ENCODE data around the gene CLDN14. TPM values are rescaled to one million over a fixed set of nuclear protein-coding genes. Genes with fewer than 3 reads are reported as not detected.

The CLDN14 gene
- total RNA-seq, 1 experiment from 2014 or later, result not detected

DNA sequence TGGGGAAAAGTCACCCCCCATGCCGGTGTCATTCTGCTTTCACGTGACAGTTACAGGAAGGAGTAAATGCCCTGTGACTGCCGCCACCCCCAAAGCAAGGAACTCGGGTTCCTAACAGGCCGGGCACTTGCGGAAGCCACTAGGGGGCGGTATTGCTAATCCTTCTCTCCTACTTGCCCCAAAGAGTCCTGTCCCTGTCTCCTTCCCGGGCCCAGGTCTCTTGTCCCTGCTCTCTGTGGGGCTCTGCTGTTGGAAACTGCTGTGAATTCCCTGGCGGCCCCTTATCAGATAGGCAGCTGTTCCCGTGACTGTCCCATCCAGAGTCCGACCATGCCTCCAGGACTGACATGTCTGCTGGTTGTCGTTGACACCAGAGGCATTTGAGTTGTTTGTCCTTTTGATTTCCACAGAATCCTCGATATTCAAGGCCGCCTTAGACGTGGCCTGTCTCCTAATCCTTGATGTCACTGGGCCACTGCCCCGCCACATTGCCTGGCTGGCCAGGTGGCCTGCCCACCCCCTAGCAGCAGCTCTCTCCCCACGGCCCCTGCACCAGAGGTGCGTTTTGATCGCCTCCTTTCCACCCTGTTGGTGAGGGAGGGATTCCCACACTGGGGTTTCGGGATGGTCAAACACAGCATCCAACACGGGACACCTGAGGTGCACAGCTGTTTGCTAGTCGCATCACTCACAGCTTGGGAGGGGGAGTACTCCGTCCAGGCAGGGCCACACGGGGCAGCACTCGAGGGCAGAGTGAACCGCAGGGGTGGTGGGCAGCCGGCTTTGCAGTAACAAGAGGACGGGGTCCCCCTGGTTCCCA, 57.4 kb downstream of the CLDN14 start:
- no peak overlapping the region for H3K4me3 Mint-ChIP-seq (ENCODE audit: unreplicated experiment)
- BruUV-seq (replicated peaks), result no TSS peak
- H3K27ac Mint-ChIP-seq (ENCODE audit: low read depth, unreplicated experiment), result no peak overlapping the region
- CTCF ChIA-PET, result interaction anchor here (0.5 to 2.2 kb wide), 28 partner anchors 8 to 1553 kb away, joined by 3 to 7 read pairs (median 3); no protein-coding TSS in a partner anchor
- peak; percentile 76 for DNase-seq (ENCODE audit: unreplicated experiment)
- POLR2A ChIA-PET, result no interaction called here
- TF ChIP-seq, protein P1, sequence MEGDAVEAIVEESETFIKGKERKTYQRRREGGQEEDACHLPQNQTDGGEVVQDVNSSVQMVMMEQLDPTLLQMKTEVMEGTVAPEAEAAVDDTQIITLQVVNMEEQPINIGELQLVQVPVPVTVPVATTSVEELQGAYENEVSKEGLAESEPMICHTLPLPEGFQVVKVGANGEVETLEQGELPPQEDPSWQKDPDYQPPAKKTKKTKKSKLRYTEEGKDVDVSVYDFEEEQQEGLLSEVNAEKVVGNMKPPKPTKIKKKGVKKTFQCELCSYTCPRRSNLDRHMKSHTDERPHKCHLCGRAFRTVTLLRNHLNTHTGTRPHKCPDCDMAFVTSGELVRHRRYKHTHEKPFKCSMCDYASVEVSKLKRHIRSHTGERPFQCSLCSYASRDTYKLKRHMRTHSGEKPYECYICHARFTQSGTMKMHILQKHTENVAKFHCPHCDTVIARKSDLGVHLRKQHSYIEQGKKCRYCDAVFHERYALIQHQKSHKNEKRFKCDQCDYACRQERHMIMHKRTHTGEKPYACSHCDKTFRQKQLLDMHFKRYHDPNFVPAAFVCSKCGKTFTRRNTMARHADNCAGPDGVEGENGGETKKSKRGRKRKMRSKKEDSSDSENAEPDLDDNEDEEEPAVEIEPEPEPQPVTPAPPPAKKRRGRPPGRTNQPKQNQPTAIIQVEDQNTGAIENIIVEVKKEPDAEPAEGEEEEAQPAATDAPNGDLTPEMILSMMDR (IDR thresholded peaks at IDR 0.05; ENCODE audit: unreplicated experiment), result peak; percentile 82
- no peaks in the 10 kb centered on the region for H3K4me1 Mint-ChIP-seq (ENCODE audit: insufficient read depth, unreplicated experiment)
- no peaks in the 10 kb centered on the region for H3K9me3 Mint-ChIP-seq (ENCODE audit: unreplicated experiment)
- intact Hi-C loops (cut with micrococcal nuclease), result loop anchor here (1.0 to 5.0 kb wide), 2 partner anchors 167 to 205 kb away; no protein-coding TSS in a partner anchor
- no peaks in the 10 kb centered on the region for H3K27me3 Mint-ChIP-seq (ENCODE audit: insufficient read depth, unreplicated experiment)
- peaks cover 6% of the 10 kb centered on the region for H3K36me3 Mint-ChIP-seq (ENCODE audit: insufficient read depth, unreplicated experiment)

DNA sequence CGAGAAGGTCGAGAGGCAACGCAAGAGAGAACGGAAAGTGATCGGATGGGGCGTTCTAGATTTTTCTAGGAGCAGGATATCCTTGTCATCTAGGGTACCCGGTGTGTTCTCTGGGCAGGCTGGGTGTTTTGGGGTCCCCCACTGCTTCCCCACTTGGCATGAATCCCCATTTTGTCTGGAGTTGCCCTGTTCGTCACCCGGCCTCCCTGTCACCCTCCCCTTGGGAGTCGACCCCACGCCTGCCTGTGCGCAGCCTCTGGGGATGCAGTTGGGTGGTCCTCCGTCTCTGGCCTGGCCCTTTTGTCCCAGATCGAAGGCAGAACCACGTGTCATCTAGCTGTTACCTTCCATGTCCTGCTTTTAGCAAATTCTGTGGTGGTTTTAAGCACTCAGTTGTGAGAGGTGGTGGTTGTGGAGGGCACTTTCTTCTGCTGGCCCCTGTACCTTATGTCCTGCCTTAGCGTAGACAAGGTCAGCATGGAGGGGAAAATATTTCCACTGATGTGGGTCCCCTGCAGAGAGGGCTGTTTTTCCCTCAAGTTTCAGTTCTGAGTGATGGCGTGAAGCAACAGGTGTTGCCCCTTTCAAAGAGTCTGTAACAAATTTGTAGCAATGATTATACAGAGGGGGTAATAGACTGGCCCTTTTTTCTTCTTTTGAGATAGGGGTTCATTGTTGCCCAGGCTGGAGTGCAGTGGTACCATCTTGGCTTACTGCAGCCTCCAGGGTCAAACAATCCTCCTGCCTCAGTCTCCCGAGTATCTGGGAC, 59.2 kb downstream of the CLDN14 start:
- ChIA-PET POLR2A (no interaction called here), CTCF (interaction anchor here (0.6 to 1.9 kb wide), 3 partner anchors 9 to 58 kb away, joined by 3 to 8 read pairs (median 5); no protein-coding TSS in a partner anchor)
- Mint-ChIP-seq H3K4me1 (ENCODE audit: insufficient read depth, unreplicated experiment) (no peaks in the 10 kb centered on the region), H3K27ac (ENCODE audit: low read depth, unreplicated experiment) (no peak overlapping the region), H3K9me3 (ENCODE audit: unreplicated experiment) (no peaks in the 10 kb centered on the region), H3K36me3 (ENCODE audit: insufficient read depth, unreplicated experiment) (peaks cover 12% of the 10 kb centered on the region), H3K27me3 (ENCODE audit: insufficient read depth, unreplicated experiment) (no peaks in the 10 kb centered on the region), H3K4me3 (ENCODE audit: unreplicated experiment) (no peak overlapping the region)
- TF ChIP-seq, protein P1 (IDR thresholded peaks at IDR 0.05; ENCODE audit: unreplicated experiment), result no peak
- intact Hi-C loops (cut with micrococcal nuclease), result loop anchor here (1.0 to 5.0 kb wide), 4 partner anchors 84 to 507 kb away; no protein-coding TSS in a partner anchor
- no peak for DNase-seq (ENCODE audit: unreplicated experiment)
- no TSS peak for BruUV-seq (replicated peaks)

DNA sequence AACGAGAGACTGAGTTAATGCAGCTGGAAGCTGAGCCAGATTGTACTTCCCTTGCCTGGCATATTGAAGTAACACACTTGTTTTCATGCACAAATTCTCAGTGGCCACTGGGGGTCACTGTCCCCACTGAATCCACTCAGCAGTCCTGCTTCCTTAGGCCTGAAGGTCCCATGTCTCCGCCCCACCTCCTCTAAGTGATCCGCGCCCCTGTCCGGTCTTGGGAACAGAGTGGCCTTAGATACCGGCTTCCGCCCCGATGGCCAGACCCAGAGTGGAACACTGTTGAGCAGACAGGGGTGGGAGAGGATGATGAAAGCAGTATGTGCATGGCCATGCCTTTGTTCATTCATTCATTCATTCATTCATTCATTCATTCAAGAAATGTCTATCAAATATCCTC, 59.9 kb downstream of the CLDN14 start:
- POLR2A ChIA-PET, result interaction anchor here (0.7 kb wide), 1 partner anchor 10 kb away, joined by 3 read pairs; no protein-coding TSS in a partner anchor
- intact Hi-C loops (cut with micrococcal nuclease), result loop anchor here (1.0 to 5.0 kb wide), 4 partner anchors 85 to 507 kb away; no protein-coding TSS in a partner anchor
- Mint-ChIP-seq H3K9me3 (ENCODE audit: unreplicated experiment) (no peaks in the 10 kb centered on the region), H3K4me1 (ENCODE audit: insufficient read depth, unreplicated experiment) (no peaks in the 10 kb centered on the region), H3K27me3 (ENCODE audit: insufficient read depth, unreplicated experiment) (no peaks in the 10 kb centered on the region), H3K36me3 (ENCODE audit: insufficient read depth, unreplicated experiment) (peaks cover 15% of the 10 kb centered on the region), H3K4me3 (ENCODE audit: unreplicated experiment) (no peak overlapping the region), H3K27ac (ENCODE audit: low read depth, unreplicated experiment) (no peak overlapping the region)
- CTCF ChIA-PET, result interaction anchor here (0.5 to 1.9 kb wide), 16 partner anchors 8 to 582 kb away, joined by 3 to 8 read pairs (median 4); partner anchors contain the start of gene CLDN14
- peak; percentile 83 for DNase-seq (ENCODE audit: unreplicated experiment)
- TF ChIP-seq, protein P1 (IDR thresholded peaks at IDR 0.05; ENCODE audit: unreplicated experiment), result peak; percentile 65
- no TSS peak for BruUV-seq (replicated peaks)

DNA sequence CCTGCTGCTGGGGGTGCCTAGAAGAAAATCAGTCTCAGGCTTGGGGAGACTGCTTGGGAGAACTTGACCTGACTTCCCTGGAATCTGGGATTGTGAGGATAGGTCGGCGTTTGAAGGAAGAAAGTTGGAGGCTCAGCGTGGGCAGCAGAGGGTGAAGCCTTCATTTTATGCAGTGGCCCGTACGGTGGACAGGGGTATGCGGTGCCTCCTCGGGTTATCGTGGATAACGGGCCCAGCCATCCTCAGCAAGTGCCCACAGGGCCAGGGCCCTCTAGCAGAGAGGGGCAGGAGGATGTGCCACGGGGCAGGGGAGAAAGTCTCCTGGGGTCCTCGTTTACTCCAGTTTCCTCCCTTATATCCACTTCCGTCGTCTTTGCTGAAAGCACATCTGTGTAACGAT, 60.7 kb downstream of the CLDN14 start:
- no peaks in the 10 kb centered on the region for H3K27me3 Mint-ChIP-seq (ENCODE audit: insufficient read depth, unreplicated experiment)

More for the DNA sequence above, 60.7 kb downstream of the CLDN14 start:
- Mint-ChIP-seq H3K36me3 (ENCODE audit: insufficient read depth, unreplicated experiment) (peaks cover 23% of the 10 kb centered on the region), H3K4me1 (ENCODE audit: insufficient read depth, unreplicated experiment) (no peaks in the 10 kb centered on the region), H3K4me3 (ENCODE audit: unreplicated experiment) (no peak overlapping the region), H3K27ac (ENCODE audit: low read depth, unreplicated experiment) (no peak overlapping the region), H3K9me3 (ENCODE audit: unreplicated experiment) (no peaks in the 10 kb centered on the region)
- TF ChIP-seq, protein P1 (IDR thresholded peaks at IDR 0.05; ENCODE audit: unreplicated experiment), result no peak
- BruUV-seq (replicated peaks), result no TSS peak
- ChIA-PET POLR2A (no interaction called here), CTCF (interaction anchor here (0.5 to 1.9 kb wide), 14 partner anchors 9 to 583 kb away, joined by 3 to 8 read pairs (median 4); partner anchors contain the start of gene CLDN14)
- intact Hi-C loops (cut with micrococcal nuclease), result no loop called here
- DNase-seq (ENCODE audit: unreplicated experiment), result no peak
